Epithelial cell of esophagus (primary cell): ENCODE measurements around the gene PCCA.

ENCODE experiments used
- DNase-seq: peaks from one replicate; pipeline ENCODE4 v3.0.0; 2010; ENCODE audit warnings: low read depth
- H3K4me3 ChIP-seq: 2 replicates; pipeline ENCODE4 v1.5.1; 2011; ENCODE audit warnings: mild to moderate bottlenecking, low read length, control low read depth
- TF ChIP-seq, protein P1 (sequence below): IDR thresholded peaks from 2 replicates; pipeline ENCODE4 v1.5.1; 2011; ENCODE audit warnings: low read depth, mild to moderate bottlenecking, low read length, control low read depth, inconsistent platforms; ENCODE audit not compliant: insufficient read depth; ENCODE audit errors: missing control alignments

The PCCA gene

DNA sequence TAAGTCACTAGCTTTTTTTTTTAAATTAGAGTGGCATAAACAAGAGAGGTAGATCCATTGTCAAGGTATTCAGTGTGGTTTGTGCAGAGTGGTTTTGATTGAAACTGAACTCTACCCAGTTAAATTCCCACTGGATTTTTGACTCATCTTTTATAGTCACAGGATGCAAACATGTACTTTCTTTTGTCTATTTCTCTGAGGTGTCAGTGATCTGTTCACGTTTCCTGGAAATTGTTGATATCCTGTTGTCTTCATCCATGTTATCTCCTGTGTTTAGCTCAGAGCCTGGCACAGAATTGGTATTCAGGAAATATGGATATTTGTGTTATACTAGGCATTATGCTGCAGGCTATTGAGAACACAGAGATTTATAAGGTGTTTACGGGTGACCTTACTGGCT is 119.7 kb downstream of the PCCA start:
- TF ChIP-seq, protein P1, sequence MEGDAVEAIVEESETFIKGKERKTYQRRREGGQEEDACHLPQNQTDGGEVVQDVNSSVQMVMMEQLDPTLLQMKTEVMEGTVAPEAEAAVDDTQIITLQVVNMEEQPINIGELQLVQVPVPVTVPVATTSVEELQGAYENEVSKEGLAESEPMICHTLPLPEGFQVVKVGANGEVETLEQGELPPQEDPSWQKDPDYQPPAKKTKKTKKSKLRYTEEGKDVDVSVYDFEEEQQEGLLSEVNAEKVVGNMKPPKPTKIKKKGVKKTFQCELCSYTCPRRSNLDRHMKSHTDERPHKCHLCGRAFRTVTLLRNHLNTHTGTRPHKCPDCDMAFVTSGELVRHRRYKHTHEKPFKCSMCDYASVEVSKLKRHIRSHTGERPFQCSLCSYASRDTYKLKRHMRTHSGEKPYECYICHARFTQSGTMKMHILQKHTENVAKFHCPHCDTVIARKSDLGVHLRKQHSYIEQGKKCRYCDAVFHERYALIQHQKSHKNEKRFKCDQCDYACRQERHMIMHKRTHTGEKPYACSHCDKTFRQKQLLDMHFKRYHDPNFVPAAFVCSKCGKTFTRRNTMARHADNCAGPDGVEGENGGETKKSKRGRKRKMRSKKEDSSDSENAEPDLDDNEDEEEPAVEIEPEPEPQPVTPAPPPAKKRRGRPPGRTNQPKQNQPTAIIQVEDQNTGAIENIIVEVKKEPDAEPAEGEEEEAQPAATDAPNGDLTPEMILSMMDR: no peak
- H3K4me3 ChIP-seq: no peak overlapping the region
- DNase-seq: peak; percentile 37

DNA sequence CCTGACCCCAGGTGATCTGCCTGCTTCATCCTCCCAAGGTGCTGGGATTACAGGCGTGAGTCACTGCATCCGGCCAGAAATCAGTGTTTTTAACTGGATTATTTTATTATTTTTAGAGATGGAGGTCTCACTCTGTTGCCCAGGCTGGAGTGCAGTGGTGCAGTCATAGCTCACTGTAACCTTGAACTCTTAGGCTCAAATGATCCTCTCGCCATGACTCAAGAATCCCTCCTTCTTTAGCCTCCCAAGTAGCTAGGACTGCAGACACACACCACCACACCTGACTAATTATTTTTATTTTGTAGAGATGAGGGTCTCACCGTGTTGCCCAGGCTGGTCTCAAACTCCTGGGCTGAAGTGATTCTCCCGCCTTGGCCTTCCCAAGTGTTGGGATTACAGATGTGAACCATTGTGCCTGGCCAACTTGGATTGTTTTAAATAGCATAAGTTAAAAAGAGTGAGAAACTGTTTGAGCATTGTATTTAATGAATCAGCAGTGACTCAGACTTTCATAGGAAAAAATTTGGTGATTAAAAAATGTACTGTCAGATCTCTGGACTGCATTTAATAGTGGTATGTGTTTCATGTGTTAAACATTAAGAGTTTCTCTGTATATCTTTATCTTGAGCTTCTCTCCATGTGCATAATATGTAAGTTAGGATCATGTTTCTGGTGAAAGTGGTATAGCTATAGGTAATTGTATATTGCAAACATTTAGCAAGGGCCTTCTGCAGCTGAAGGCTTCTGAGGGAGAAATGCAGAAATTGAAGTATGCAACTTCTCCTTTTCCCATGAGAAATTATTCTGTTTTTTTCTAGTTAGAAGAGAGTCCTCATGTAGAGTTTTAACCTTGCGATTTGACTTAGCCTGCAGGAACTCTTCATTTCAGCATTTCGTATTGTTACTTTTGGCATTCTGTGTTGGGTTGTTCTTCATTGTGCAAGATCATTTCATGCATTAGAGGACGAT is 121.2 kb downstream of the PCCA start:
- H3K4me3 ChIP-seq: no peak overlapping the region
- peak; percentile 70 for DNase-seq
- TF ChIP-seq, protein P1: no peak

DNA sequence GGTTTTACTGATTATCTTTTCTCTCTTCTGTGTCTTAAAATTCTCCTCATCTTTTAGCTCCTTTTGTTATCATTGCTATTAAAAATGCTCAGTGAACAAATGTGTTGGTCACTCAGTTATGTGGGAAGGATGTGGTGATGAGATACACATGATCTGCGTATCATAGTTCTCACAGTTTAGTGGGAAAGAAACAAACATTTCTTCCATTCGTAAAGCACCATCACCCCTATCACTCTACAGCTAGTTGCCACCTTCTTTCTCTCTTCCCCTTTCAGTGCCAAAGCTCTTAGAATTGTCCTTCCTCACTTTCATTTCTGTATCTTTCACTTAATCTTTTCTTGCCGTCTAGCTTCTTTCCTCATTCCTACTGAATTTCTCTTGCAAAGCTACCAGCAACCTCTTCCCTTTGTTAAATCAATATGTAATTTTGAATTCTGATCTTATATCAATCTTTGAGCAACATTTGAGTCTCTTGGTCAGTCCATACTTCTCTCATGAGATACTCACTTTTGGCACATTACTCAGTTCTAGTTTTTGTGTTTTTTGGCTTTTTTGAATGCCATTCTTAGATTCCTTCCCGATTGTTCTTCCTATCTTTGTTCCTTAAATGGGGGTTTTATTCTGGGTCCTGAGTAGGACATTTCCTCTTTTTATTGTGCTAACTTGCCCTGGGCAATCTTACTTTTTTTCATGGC is 122.3 kb downstream of the PCCA start:
- no peak overlapping the region for H3K4me3 ChIP-seq

DNA sequence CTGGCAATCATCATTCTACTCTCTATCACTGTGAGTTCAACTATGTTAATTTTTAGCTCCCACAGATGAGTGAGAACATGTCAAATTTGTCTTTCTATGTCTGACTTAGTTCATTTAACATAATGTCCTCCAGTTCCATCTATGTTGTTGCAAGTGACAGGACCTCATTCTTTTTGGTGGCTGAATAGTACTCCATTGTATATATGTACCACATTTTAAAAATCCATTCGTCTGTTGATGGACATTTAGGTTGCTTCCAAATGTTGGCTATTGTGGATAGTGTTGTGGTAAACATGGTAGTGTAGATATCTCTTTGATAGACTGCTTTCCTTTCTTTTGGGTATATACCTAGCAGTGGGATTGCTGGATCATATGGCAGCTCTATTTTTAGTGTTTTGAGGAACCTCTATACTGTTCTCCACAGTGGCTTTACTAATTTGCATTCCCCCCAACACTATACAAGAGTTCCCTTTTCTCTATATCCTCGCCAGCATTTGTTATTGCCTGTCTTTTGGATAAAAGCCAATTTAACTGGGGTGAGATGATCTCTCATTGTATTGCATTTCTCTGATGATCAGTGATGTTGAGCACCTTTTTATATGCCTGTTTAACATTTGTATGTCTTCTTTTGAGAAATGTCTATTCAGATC is 124.1 kb downstream of the PCCA start:
- no peak overlapping the region for H3K4me3 ChIP-seq
- TF ChIP-seq, protein P1: no peak
- no peak for DNase-seq

More for the DNA sequence above, 122.3 kb downstream of the PCCA start:
- TF ChIP-seq, protein P1: no peak
- no peak for DNase-seq

DNA sequence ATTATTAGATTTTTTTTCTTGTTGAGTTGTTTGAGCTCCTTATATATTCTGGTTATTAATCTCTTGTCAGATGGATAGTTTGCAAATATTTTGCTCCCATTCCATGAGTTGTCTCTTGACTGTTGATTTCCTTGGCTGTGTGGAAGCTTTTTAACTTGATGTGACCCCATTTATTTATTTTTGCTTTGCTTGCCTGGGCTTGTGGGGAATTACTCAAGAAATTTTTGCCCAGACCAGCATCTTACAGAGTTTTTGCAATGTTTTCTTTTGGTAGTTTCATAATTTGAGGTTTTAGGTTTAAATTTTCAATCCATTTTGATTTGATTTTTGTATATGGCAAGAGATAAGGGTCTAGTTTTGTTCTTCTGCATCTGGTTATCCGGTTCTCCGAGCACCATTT is 124.7 kb downstream of the PCCA start:
- no peak overlapping the region for H3K4me3 ChIP-seq
- DNase-seq: peak; percentile 75
- TF ChIP-seq, protein P1: no peak

DNA sequence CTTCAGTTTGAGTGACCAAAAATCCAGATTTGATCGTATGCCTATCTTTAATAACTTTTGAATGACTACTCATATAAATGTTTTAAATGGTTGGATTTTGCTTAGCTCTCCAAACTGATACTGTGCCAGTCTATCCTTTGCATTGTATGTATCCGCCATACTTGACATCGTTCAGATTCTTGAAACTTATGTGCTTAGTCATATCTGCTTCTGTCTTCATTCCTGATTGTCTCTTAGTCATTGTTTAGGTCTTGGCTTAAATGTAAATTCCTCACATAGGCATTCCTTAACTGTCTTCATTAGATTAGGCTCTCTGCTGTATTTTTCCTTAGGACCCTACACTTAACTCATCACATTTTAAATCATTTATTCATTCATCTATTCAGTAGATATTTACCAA is 126.0 kb downstream of the PCCA start:
- TF ChIP-seq, protein P1: no peak
- peak; percentile 81 for DNase-seq
- H3K4me3 ChIP-seq: no peak overlapping the region
